BJ (cell line): Measurements from ENCODE around the gene S100Z. TPM values are rescaled to one million over a fixed set of nuclear protein-coding genes. Genes with fewer than 3 reads are reported as not detected.

Experiments used
- CTCF ChIA-PET: fragments of 350-600 bp; formaldehyde crosslinking; extraction: SDS; loops from one replicate; lab custom pipeline; 2021; ENCODE audit warnings: antibody characterized with exemption, inconsistent platforms; lab: Yijun Ruan, JAX
- POLR2A ChIA-PET: fragments of 300-600 bp; sonication (Branson Sonifier 250); formaldehyde crosslinking; extraction: SDS; loops from one replicate; lab custom pipeline; 2021; ENCODE audit warnings: antibody characterized with exemption; lab: Charles Lee
- DNase-seq: peaks from one replicate; pipeline ENCODE4 v3.0.0-alpha.2; 2011; ENCODE audit warnings: low read depth
- H3K27me3 ChIP-seq: 2 replicates; pipeline ENCODE4 v1.6.0; 2011; ENCODE audit warnings: low read length; ENCODE audit not compliant: control insufficient read depth, insufficient read depth
- H3K36me3 ChIP-seq: 2 replicates; pipeline ENCODE4 v1.5.1; 2011; ENCODE audit warnings: low read length; ENCODE audit not compliant: control insufficient read depth, insufficient read depth
- H3K4me3 ChIP-seq: 2 replicates; pipeline ENCODE4 v1.5.1; 2011; ENCODE audit warnings: low read depth, mild to moderate bottlenecking, control low read depth, low read length
- polyA minus RNA-seq: library from RNA; depleted of rRNA, polyadenylated mRNA; stranded (reverse); fragments of >200 nt; gene quantifications from 2 replicates; pipeline ENCODE4 v1.2.3, GENCODE V29; 2011; rRNA and poly(A)+ RNA removed
- polyA plus RNA-seq: library from polyadenylated mRNA; depleted of rRNA; stranded (reverse); fragments of >200 nt; gene quantifications from 2 replicates; pipeline ENCODE4 v1.2.3, GENCODE V29; 2011; rRNA removed
- TF ChIP-seq, protein P1 (sequence below): IDR thresholded peaks from 2 replicates; pipeline ENCODE4 v1.5.1; 2011; ENCODE audit warnings: low read depth, mild to moderate bottlenecking, control low read depth, inconsistent platforms, low read length, moderate library complexity; ENCODE audit not compliant: insufficient read depth

The S100Z gene
- polyA plus RNA-seq (not detected in 2 replicates), polyA minus RNA-seq (not detected in 2 replicates)

DNA sequence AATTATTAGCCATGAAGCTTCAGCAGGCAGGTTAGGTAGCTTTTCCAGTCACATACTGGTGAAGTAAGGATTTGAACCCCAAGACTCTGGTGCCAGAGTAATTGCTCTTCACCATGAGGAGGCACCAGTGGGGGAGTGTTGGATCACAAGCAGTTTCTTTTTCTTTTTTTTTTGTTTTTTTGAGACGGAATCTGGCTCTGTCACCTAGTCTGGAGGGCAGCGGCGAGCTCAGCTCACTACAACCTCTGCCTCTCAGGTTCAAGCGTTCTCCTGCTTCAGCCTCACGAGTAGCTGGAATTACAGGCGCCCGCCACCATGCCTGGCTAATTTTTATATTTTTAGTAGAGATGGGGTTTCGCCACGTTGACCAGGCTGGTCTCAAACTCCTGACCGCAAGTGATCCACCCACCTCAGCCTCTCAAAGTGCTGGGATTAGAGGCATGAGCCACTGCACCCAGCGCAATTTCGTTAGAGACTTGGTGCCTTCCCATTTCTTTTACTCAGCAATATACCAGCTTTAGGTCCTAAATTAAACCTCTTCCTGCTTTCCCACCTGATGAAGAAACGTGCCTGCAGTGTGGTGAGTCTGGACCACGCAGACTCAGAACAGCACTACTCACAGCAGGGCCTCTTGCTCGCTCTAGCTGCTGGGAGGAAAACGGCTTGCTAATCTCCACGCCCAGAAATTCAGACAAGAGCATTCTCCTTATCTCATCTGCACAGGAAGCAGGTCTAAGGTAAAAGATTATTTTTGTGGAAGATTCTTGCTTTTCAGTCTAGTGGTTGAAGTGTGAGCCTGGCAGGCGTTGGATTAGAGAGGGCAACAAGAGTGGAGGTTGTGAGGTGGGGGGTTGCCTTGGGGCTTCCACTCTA lies at the start of gene S100Z:
S100Z (plus strand) TSS at position 596 of the 873 bp plus-strand sequence. CDS start 25,346 bp downstream, outside the sequence.
- no peaks in the 10 kb centered on the region for H3K36me3 ChIP-seq
- H3K27me3 ChIP-seq, result 0 out of 2 replicates have a peak, but pooled peaks cover under 1% of the 10 kb centered on the region
- no peak for DNase-seq
- H3K4me3 ChIP-seq, result no peak within 1 kb of the TSS
- ChIA-PET CTCF (interaction anchor here (0.8 to 1.5 kb wide), 2 partner anchors 10 to 20 kb away, joined by 3 to 5 read pairs; no protein-coding TSS in a partner anchor), POLR2A (no interaction called here)
- TF ChIP-seq, protein P1, sequence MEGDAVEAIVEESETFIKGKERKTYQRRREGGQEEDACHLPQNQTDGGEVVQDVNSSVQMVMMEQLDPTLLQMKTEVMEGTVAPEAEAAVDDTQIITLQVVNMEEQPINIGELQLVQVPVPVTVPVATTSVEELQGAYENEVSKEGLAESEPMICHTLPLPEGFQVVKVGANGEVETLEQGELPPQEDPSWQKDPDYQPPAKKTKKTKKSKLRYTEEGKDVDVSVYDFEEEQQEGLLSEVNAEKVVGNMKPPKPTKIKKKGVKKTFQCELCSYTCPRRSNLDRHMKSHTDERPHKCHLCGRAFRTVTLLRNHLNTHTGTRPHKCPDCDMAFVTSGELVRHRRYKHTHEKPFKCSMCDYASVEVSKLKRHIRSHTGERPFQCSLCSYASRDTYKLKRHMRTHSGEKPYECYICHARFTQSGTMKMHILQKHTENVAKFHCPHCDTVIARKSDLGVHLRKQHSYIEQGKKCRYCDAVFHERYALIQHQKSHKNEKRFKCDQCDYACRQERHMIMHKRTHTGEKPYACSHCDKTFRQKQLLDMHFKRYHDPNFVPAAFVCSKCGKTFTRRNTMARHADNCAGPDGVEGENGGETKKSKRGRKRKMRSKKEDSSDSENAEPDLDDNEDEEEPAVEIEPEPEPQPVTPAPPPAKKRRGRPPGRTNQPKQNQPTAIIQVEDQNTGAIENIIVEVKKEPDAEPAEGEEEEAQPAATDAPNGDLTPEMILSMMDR, result no peak

DNA sequence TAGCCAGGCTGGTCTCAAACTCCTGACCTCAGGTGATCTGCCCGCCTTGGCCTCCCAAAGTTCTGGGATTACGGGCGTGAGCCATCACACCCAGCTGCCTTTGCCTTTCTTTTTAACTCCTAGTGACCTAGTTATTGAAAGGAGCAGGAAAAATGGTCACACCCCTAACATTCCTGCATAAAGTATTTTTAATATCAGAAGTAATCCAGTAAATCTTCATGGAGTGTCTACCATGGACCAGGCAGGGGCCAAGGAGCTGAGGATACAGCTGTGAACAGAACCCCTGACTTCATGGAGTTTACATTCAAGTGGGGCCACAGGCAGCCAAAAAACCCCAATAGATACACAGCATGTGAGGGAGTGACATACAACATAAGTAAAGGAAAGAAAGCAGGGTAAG lies 49.2 kb upstream of the S100Z start:
- TF ChIP-seq, protein P1, result no peak

DNA sequence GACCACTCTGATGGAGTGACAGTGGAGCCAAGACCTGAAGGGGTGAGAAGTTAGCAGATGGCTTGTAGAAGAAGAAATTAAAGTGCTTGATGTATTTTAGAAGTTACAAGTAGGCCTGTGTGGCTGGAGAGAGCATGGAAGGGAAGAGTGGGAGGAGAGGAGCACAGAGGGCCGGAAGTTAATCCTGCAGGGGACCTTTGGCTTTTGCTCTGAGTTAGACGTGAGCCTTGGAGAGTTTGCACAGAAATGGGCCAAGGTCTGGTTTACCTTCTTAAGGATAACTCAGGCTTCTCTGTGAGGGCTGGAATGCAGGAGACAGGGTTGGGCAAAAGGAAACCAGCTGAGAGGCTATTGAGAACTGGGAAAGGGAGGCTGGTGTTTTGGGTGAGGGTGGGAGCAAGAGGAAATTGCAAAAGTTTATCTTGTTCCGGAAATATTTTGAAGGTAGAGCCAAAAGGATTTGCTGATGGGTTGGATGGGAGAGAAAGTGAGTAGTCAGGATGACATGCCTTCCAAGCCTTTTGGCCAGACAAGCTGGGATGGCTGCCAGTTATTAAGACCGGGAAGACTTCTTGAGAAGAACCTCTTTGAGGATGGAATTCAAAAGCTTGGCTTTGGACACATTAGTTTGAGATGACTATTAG lies 48.5 kb upstream of the S100Z start:
- POLR2A ChIA-PET, result no interaction called here
- CTCF ChIA-PET, result no interaction called here

More for the DNA sequence above, 49.2 kb upstream of the S100Z start:
- POLR2A ChIA-PET, result no interaction called here
- no peak for DNase-seq
- H3K4me3 ChIP-seq, result no peak overlapping the region
- CTCF ChIA-PET, result no interaction called here
- no peaks in the 10 kb centered on the region for H3K36me3 ChIP-seq
- peaks cover 2% of the 10 kb centered on the region for H3K27me3 ChIP-seq

DNA sequence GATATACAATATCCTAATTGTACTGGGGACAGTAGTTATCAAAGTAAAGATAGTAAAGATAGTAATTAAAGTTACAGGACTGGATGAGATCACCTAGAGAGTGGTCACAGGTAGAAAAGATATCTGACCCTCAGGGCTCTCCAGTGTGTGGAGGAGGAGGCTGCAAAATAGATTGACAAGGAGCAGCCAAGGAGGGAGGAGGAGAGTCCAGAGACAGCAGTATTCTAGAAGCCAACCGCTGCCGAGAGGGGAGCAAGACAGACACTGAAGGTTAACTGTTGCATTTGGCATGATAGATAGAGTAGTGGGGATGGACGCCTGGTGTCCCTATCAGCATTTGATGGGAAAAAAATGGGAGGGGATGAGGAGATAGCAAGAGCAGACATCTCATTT lies 48.0 kb upstream of the S100Z start:
- TF ChIP-seq, protein P1, result no peak
- no peak overlapping the region for H3K4me3 ChIP-seq
- POLR2A ChIA-PET, result no interaction called here
- H3K27me3 ChIP-seq, result peaks cover 2% of the 10 kb centered on the region
- no peaks in the 10 kb centered on the region for H3K36me3 ChIP-seq
- CTCF ChIA-PET, result interaction anchor here (0.6 kb wide), 1 partner anchor 46 kb away, joined by 4 read pairs; no protein-coding TSS in a partner anchor
- DNase-seq, result no peak

More for the DNA sequence above, 48.5 kb upstream of the S100Z start:
- TF ChIP-seq, protein P1, result no peak
- DNase-seq, result no peak
- Histone ChIP-seq H3K4me3 (no peak overlapping the region), H3K27me3 (peaks cover 2% of the 10 kb centered on the region), H3K36me3 (no peaks in the 10 kb centered on the region)

DNA sequence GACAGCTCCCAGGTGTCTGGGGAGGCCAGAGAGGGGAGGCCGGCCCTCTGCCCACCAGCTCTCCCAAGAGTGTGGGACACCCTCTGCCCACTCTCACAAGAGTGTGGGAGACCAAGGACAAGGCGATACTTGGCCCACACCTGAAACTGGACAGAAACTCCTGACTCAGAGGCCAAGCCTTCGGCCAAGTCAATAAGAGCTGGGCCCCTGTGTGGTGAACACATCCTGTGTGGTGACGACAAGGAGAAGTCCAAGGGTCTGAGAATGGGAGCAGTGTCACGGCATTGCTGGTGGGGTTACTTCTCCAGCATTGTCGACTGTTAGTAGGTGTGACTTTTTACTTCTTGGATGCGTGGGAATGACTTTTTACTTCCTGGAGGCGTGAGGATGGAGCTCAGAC lies 45.5 kb upstream of the S100Z start:
- CTCF ChIA-PET, result interaction anchor here (3.6 kb wide), 1 partner anchor 30 kb away, joined by 15 read pairs; no protein-coding TSS in a partner anchor
- no peak for DNase-seq
- TF ChIP-seq, protein P1, result no peak
- H3K27me3 ChIP-seq, result peaks cover 2% of the 10 kb centered on the region
- H3K36me3 ChIP-seq, result no peaks in the 10 kb centered on the region
- no peak overlapping the region for H3K4me3 ChIP-seq
- POLR2A ChIA-PET, result no interaction called here
